Memory B cell (primary cell): ENCODE results near the gene SERPINA12.
A peak's percentile ranks its signal among the peaks of the same experiment; 100 is the strongest.
"Not testable (repeated sequence)": the region's sequence is repeated elsewhere in the genome, so short reads cannot be mapped to it uniquely, and the experiment has no call there.

Source experiments
- ATAC-seq: fragments of 150-1000 bp; cut with Tn5 transposase; 2 replicates; pipeline ENCODE4 v1.10.0; 2021; ENCODE audit warnings: low read depth, mild to moderate bottlenecking, moderate library complexity
- DNase-seq, 2 donors: peaks; one replicate each; pipeline ENCODE4 v3.0.0; 2022; ENCODE audit warnings: low spot score in 2 of 2
- H3K27ac Mint-ChIP-seq: one replicate; pipeline ENCODE4 v1.8.0; 2022; ENCODE audit warnings: mild to moderate bottlenecking, moderate library complexity, mixed read lengths
- H3K27me3 Mint-ChIP-seq: one replicate; pipeline ENCODE4 v1.8.0; 2022; ENCODE audit warnings: mixed read lengths
- H3K36me3 Mint-ChIP-seq: one replicate; pipeline ENCODE4 v1.8.0; 2022; ENCODE audit warnings: mild to moderate bottlenecking, mixed read lengths
- H3K4me1 Mint-ChIP-seq: one replicate; pipeline ENCODE4 v1.8.0; 2022; ENCODE audit warnings: mixed read lengths
- H3K4me3 Mint-ChIP-seq: one replicate; pipeline ENCODE4 v1.8.0; 2022; ENCODE audit warnings: mild to moderate bottlenecking, moderate library complexity, mixed read lengths
- H3K9me3 Mint-ChIP-seq: one replicate; pipeline ENCODE4 v1.8.0; 2022; ENCODE audit warnings: mixed read lengths

The SERPINA12 gene

DNA sequence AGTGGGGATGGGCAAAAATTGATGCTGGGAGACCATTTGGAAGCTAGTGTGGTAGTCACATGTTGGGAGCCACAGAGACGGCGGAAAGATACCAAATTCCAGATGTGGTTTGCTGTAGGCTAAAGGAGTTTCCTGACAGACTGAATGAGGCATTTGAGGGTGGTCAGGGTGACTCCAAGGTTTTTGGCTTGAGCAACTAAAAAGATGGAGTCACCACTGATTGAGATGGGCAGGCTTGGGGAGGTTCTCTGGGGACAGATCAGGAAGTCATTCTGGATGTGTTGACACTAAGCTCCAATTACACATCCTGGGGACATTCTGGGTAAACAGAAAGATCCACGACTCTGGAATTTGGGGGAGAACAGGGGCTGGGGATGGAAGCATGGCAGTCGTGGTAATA lies 17.8 kb downstream of the SERPINA12 start:
- H3K9me3 Mint-ChIP-seq = no peaks in the 10 kb centered on the region
- H3K4me3 Mint-ChIP-seq = no peak overlapping the region
- no peaks in the 10 kb centered on the region for H3K36me3 Mint-ChIP-seq
- H3K27ac Mint-ChIP-seq = no peak overlapping the region
- DNase-seq = no peak
- no peak for ATAC-seq
- peaks cover 3% of the 10 kb centered on the region for H3K4me1 Mint-ChIP-seq
- peaks cover 5% of the 10 kb centered on the region for H3K27me3 Mint-ChIP-seq

DNA sequence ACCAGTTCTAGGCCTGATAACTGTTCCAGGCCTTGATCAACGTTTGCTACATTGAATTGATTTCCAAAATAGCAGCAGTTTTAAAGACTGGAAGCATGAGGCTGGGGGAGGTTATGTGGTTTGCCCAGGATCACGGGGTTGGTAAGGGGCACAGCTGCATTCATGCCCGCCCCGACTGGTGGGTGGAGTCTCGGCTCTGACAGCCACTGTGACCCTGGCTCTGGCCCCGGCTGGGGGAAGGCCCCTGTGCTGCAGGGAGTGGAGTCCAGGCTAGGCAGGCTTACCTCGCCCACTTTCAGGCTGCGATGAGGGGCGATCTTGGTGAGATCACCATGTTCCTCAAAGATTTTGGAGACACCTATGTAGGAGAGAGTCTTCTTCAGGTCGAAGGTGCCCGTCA lies 19.9 kb downstream of the SERPINA12 start:
- no peak for DNase-seq
- Mint-ChIP-seq H3K4me1 (peaks cover 3% of the 10 kb centered on the region), H3K4me3 (no peak overlapping the region), H3K36me3 (no peaks in the 10 kb centered on the region), H3K27ac (no peak overlapping the region), H3K27me3 (peaks cover 10% of the 10 kb centered on the region), H3K9me3 (no peaks in the 10 kb centered on the region)
- no peak for ATAC-seq

DNA sequence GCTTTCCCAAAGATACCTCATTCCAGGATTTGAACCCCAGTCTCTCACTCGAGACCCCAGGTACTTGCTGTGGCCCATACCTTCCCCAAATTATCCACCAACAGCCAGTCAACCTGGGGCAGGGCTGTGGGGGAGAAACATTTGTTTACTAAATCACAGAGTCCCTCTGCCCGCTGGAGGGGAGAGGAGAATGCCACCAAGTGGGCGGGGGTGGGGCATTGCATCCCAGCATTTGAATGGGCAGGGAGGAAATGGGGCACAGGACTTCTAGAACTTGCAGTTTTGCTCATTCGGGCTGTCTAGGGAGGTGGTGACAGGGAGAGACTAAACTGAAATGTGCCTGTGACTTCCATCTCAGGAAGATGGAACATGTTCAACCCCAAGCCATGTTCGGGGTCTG lies 22.4 kb downstream of the SERPINA12 start:
- DNase-seq (no peak), ATAC-seq (no peak)
- no peak overlapping the region for H3K4me3 Mint-ChIP-seq

DNA sequence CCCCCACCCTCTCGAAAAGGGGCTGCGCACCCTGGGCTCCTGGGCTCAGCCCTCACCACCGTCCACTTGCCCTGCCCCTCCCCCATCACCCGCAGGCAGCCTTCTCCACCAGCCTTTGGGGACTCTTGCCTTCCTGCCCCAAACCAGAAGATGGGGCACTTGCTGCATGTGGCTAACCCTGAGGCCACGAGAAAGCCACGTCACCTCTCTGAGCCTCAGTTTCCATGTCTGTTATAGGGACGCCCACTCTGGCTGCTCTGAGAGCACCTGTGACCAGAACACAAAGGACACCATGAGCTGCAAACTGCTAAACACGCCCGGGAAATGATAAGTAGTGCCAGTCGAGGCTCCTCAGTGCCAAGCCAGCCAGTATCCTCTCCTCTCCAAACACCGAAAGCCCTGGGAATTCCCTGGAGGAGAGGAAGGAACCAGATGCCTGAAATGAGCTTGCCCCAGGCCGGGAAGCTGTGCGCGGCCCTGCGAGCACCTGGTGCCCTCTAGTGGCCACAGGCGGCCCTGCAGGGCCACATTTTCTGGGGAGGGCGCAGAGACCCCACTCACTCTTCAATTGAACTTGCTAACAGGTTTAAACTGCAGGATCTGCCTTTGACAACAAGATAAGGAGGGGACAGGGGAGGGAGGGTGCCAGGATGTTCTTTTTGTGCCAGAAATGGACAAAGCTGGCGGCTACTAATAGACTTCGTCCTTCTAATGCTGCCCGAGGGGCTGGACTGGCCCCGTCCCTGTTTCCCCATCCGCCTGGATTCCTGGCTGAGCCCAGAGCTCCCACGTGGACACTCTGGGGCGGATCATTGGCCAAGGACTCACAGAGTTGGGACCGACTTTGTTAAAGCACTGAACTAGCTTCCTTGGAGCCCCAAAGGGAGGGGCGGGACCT lies 23.1 kb downstream of the SERPINA12 start:
- Mint-ChIP-seq H3K36me3 (no peaks in the 10 kb centered on the region), H3K27ac (no peak overlapping the region), H3K4me3 (no peak overlapping the region), H3K9me3 (no peaks in the 10 kb centered on the region), H3K4me1 (peaks cover 11% of the 10 kb centered on the region), H3K27me3 (peaks cover 19% of the 10 kb centered on the region)
- peak; percentile 25 for ATAC-seq
- peak; percentile 28 to 60 for DNase-seq

More for the DNA sequence above, 22.4 kb downstream of the SERPINA12 start:
- Mint-ChIP-seq H3K27me3 (peaks cover 19% of the 10 kb centered on the region), H3K36me3 (no peaks in the 10 kb centered on the region), H3K27ac (no peak overlapping the region), H3K9me3 (no peaks in the 10 kb centered on the region), H3K4me1 (peaks cover 11% of the 10 kb centered on the region)

DNA sequence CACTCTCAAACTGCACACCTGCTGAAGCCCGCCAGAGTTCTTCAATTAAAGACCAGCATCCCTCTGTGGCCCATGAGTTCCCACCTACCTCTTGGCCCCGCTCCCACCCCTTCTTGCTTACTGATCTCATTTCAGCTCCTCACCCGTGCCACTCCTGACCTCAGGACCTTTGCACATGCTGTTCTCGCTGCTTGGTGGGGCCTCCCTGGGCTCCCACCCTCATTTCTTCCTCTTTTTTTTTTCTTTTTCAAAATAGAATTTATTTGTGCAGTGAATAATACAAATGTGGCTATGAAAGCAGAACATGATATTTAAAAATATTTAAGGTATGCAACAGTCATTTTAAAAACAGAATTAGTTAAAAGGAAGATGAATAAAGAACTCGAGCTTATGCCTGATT lies 24.8 kb downstream of the SERPINA12 start:
- Mint-ChIP-seq H3K4me3 (no peak overlapping the region), H3K4me1 (peaks cover 11% of the 10 kb centered on the region), H3K36me3 (no peaks in the 10 kb centered on the region), H3K27me3 (peaks cover 19% of the 10 kb centered on the region), H3K9me3 (no peaks in the 10 kb centered on the region), H3K27ac (no peak overlapping the region)
- no peak for DNase-seq
- ATAC-seq = no peak

DNA sequence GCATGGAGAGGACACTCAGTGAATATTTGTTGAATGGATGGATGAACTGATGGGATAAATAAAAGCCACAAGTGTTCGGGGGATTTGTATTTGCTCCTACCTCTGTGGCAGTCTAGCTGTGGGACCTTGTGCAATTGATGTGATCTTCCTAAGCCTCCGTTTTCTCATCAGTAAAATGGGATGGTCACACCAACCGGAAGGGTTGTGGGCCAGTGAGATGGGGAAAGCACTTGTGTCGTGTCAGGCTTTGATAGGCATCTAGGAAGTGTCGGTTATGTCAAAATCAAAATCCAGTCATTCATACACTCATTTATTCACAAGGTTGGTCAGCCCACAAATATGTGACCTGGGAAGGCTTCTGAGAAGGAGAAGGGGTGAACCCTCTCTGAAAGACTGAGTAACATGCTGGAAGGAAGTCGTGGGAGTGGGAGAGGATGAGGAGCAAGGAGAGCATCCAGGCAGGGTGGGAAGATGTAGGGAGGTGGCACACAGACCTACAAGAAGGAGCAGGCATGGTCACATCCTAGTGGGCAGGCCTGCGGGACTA lies 25.5 kb downstream of the SERPINA12 start:
- peaks cover 16% of the 10 kb centered on the region for H3K27me3 Mint-ChIP-seq
- H3K27ac Mint-ChIP-seq = no peak overlapping the region
- peaks cover 8% of the 10 kb centered on the region for H3K4me1 Mint-ChIP-seq
- ATAC-seq (no peak), DNase-seq (no peak)
- H3K4me3 Mint-ChIP-seq = no peak overlapping the region
- H3K9me3 Mint-ChIP-seq = peaks cover 1% of the 10 kb centered on the region
- no peaks in the 10 kb centered on the region for H3K36me3 Mint-ChIP-seq

DNA sequence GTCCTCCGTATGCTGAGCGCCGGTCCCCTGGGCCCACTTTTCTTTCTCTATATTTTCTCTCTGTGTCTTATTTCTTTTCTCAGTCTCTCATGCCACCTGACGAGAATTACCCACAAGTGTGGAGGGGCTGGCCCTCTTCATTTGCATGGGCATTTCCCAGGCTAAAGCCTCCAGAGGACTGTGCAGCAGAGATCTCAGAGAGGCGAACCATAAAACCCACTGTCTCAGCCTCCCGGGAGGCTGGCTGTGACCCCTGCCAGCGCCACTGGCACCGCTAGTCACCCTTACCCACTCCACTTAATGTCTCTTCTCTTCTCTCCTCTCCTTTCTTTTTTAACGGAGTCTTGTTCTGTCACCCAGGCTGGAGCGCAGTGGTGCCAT lies 26.2 kb downstream of the SERPINA12 start:
- DNase-seq (no peak), ATAC-seq (peak; percentile 79)
- Mint-ChIP-seq H3K9me3 (peaks cover 3% of the 10 kb centered on the region), H3K27ac (peak overlapping the region; percentile 48), H3K4me1 (peaks cover 8% of the 10 kb centered on the region), H3K4me3 (peak overlapping the region; percentile 15), H3K27me3 (peaks cover 15% of the 10 kb centered on the region), H3K36me3 (no peaks in the 10 kb centered on the region)

DNA sequence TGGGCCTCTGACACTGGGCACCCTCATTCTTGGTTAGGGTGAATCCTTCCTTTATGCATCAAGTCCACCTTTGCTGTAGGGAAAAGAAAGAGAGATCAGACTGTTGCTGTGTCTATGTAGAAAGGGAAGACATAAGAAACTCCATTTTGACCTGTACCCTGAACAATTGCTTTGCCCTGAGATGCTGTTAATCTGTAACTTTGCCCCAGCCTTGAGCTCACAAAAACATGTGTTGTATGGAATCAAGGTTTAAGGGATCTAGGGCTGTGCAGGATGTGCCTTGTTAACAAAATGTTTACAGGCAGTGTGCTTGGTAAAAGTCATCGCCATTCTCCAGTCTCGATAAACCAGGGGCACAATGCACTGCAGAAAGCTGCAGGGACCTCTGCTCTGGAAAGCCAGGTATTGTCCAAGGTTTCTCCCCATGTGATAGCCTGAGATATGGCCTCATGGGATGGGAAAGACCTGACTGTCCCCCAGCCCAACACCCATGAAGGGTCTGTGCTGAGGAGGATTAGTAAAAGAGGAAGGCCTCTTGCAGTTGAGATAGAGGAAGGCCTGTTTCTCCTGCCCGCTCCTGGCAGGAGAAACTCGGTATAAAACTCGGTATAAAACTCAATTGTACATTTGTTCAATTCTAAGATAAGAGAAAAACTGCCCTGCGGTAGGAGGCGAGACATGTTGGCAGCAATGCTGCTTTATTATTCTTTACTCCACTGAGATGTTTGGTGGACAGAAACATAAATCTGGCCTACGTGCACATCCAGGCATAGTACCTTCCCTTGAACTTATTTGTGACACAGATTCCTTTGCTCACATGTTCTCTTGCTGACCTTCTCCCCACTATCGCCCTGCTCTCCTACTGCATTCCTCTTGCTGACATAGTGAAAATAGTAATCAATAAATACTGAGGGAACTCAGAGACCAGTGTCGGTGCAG lies 26.9 kb downstream of the SERPINA12 start:
- not testable (repeated sequence) for ATAC-seq, H3K36me3 Mint-ChIP-seq, DNase-seq, H3K9me3 Mint-ChIP-seq, H3K4me3 Mint-ChIP-seq, H3K4me1 Mint-ChIP-seq
- Mint-ChIP-seq H3K27me3 (peaks cover 15% of the 10 kb centered on the region), H3K27ac (peak overlapping the region; percentile 48)

DNA sequence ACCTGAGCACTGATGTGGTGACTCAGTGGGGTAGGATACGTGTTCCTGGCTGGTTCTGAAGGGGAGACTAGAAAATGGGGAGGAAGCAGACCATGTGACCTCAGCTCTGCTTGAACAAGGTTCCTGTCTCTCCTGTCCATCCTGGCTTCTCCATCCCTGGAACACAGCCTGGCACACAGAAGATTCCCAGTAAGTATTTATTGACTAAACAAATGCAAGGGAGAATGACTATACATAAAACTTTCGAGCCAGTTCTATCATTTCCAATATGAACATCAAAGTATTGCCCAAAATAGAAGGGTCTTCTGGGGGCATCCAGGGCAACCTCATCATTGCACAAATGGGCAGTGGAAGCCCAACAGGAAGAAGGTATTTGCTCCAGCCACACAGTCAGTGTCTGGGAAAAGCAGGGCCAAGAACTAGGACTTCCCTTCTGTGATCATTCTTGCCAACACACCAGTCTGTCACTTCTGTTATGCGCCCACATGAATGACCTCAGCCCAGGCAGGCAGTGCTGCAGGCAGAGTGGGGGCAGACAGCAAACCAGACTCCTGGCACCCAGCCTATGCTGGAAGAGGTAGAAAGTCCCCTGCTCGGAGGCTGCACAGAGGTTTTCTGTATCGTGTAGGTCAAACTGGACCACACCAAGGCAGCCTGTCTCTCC lies 27.7 kb downstream of the SERPINA12 start:
- H3K27me3 Mint-ChIP-seq = peaks cover 15% of the 10 kb centered on the region
- no peak overlapping the region for H3K27ac Mint-ChIP-seq

DNA sequence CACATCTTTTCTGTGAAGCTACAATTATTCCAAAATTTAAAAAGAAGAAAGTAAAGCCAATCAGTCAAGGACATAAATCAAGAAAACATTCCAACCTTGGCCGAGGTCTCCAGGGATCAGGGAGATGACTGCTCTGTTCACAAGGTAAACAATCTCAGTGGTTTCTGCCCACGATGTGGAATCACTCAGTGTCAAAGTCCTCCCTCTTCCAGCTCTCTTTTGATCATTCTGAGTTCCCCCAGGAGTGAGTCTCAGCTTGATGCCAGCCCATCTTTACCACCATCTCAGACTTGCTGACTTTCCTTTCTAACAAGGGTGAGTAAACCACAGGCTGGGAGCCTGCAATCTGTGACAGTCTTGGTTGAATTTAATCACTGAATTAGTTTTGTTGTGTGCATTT lies 28.5 kb downstream of the SERPINA12 start:
- Mint-ChIP-seq H3K4me3 (no peak overlapping the region), H3K27me3 (peaks cover 15% of the 10 kb centered on the region), H3K36me3 (no peaks in the 10 kb centered on the region), H3K4me1 (peaks cover 8% of the 10 kb centered on the region), H3K27ac (no peak overlapping the region), H3K9me3 (peaks cover 8% of the 10 kb centered on the region)
- ATAC-seq (no peak), DNase-seq (no peak)

More for the DNA sequence above, 27.7 kb downstream of the SERPINA12 start:
- Mint-ChIP-seq H3K4me1 (peaks cover 8% of the 10 kb centered on the region), H3K4me3 (no peak overlapping the region), H3K9me3 (peaks cover 8% of the 10 kb centered on the region), H3K36me3 (no peaks in the 10 kb centered on the region)
- no peak for ATAC-seq
- no peak for DNase-seq

DNA sequence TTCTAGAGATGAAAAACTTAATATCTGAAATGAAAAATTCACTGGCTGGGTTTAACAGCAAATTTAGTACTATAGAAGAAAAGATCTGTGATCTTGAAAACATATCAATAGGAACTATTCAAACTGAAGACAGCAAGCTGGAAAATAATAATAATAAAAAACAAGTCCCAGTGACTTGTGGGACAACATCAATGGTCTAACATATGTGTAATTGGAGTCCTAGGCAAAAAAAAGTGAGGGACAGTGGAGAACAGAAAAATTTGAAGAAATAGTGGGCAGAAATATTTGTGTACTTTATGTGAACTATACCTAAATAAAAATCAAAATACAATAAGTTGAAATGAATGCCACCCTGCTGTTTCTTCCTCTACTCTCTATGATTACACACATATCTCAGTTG lies 30.8 kb downstream of the SERPINA12 start:
- Mint-ChIP-seq H3K9me3 (peaks cover 8% of the 10 kb centered on the region), H3K4me3 (no peak overlapping the region), H3K36me3 (no peaks in the 10 kb centered on the region), H3K27ac (no peak overlapping the region), H3K27me3 (peaks cover 3% of the 10 kb centered on the region), H3K4me1 (peaks cover 3% of the 10 kb centered on the region)
- ATAC-seq = no peak
- no peak for DNase-seq

DNA sequence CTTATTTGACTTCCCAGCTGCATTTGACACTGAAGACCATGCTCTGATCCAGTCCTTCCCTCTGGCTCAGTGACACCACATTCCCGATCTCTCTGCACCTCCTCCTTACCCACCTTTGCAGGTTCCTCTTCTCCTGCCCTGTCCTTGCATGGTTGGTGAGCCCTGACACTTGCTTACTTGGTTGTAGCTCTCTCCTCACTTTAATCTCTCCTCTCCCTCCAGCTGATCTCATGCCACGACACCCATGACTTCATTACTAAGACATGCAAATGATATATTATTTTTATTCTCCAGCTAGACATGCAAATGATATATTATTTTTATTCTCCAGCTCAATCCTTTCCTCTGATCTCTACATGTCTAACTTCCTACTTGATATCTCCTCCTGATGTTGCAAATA lies 33.2 kb downstream of the SERPINA12 start, which contains the start of gene SERPINA9:
Gene SERPINA9, minus strand, starts transcription at position 175 of the 400 bp plus-strand sequence. CDS start 6,357 bp downstream, outside the sequence.
- Mint-ChIP-seq H3K27me3 (peaks cover 6% of the 10 kb centered on the region), H3K27ac (no peak within 1 kb of the TSS), H3K9me3 (peaks cover 11% of the 10 kb centered on the region), H3K36me3 (no peaks in the 10 kb centered on the region), H3K4me3 (no peak within 1 kb of the TSS), H3K4me1 (no peaks in the 10 kb centered on the region)
- no peak for DNase-seq
- ATAC-seq = peak; percentile 52

DNA sequence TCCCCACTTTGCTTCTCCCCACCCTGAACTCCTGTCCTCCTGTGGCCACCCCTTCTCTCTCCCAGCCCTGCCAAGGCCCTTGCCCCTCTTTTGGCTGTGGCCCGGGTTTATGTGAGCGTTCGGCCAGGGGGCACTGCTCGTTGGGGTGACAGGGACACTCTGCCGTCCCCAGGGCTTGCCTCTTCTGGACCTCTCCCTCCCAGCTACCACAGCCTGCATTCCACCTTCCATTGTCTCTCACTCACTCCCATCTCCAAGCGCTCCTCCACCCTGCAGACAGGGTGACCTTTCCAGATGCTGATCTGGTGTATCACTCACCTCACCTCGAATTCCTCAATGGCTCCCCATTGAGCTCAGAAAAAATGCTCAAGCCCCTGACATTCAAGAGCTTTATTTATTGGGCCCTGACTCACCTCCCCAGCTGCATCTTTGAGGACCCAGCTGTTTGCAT lies 34.7 kb downstream of the SERPINA12 start:
- Mint-ChIP-seq H3K27ac (no peak overlapping the region), H3K36me3 (no peaks in the 10 kb centered on the region), H3K4me3 (no peak overlapping the region), H3K4me1 (no peaks in the 10 kb centered on the region), H3K9me3 (peaks cover 11% of the 10 kb centered on the region), H3K27me3 (peaks cover 6% of the 10 kb centered on the region)
- DNase-seq (no peak), ATAC-seq (no peak)
